Esophagus squamous epithelium (tissue), 4 donors: ENCODE measurements around the gene ANO2.

Experiments used
- POLR2A ChIP-seq, 4 donors: fragments of 450-650 bp; IDR thresholded peaks; one replicate each; pipeline ENCODE4 v1.6.1; 2017; ENCODE audit warnings: antibody characterized with exemption in 4 of 4, mild to moderate bottlenecking in 4 of 4, moderate library complexity in 3 of 4
- TF ChIP-seq, protein P1 (sequence below), 6 experiments: fragments of 450-650 bp in 4 of 6; fragments of 200-600 bp in 2 of 6; sonication (generic) in 2 of 6; IDR thresholded peaks; one replicate each; pipeline ENCODE4 v1.5.1; 2016 to 2019; ENCODE audit warnings: antibody characterized with exemption in 6 of 6, mild to moderate bottlenecking in 4 of 6, moderate library complexity in 4 of 6

DNA sequence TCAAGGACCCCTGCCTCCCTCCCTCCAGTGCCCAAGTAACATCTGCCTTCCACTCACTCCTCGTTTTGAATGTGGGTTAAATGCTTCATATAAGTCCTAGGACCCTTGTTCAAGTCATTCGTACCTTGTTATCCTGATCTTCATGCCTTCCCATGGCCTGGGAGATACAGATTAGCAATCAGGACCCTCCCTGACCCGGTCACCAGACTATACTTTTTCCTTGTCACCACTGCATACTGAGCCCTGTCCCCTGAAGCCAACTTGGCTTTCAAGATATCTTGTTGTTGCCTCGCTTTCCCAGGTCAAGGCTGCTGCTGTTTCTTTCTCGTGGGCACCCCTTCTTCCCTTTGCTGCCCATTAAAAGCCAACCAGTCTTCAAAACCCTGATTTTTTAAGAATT is 208.5 kb downstream of the ANO2 start:
- TF ChIP-seq, protein P1, sequence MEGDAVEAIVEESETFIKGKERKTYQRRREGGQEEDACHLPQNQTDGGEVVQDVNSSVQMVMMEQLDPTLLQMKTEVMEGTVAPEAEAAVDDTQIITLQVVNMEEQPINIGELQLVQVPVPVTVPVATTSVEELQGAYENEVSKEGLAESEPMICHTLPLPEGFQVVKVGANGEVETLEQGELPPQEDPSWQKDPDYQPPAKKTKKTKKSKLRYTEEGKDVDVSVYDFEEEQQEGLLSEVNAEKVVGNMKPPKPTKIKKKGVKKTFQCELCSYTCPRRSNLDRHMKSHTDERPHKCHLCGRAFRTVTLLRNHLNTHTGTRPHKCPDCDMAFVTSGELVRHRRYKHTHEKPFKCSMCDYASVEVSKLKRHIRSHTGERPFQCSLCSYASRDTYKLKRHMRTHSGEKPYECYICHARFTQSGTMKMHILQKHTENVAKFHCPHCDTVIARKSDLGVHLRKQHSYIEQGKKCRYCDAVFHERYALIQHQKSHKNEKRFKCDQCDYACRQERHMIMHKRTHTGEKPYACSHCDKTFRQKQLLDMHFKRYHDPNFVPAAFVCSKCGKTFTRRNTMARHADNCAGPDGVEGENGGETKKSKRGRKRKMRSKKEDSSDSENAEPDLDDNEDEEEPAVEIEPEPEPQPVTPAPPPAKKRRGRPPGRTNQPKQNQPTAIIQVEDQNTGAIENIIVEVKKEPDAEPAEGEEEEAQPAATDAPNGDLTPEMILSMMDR (IDR thresholded peaks at IDR 0.05), result no peak
- TF ChIP-seq POLR2A (IDR thresholded peaks at IDR 0.05), result no peak
